ENCODE measurements around the gene CD276. TPM values are rescaled to one million over a fixed set of nuclear protein-coding genes. Genes with fewer than 3 reads are reported as not detected.
"Not testable (repeated sequence)": the region's sequence is repeated elsewhere in the genome, so short reads cannot be mapped to it uniquely, and the experiment has no call there.

Gene CD276
- total RNA-seq, 5 donors from 2014 or later (not counting 1 experiment from before 2014, with no cell fraction given), result 0.66 to 0.76 (median 0.76) TPM; not detected in 2

- H3K36me3 Mint-ChIP-seq; CTCF ChIA-PET; H3K9me3 ChIP-seq; H3K27ac Mint-ChIP-seq; H3K36me3 ChIP-seq (ENCODE audit: control insufficient read depth in 2 of 2, extremely low read depth in 1 of 2, insufficient read depth in 1 of 2, low read length in 1 of 2); H3K4me1 ChIP-seq (ENCODE audit: control insufficient read depth in 1 of 2, extremely low read depth in 1 of 2, insufficient read depth in 2 of 2, low read length in 2 of 2); POLR2A ChIA-PET; H3K4me3 ChIP-seq (ENCODE audit: control insufficient read depth in 1 of 2, extremely low read depth in 1 of 2, low read length in 1 of 2); H3K4me1 Mint-ChIP-seq; DNase-seq; H3K4me3 Mint-ChIP-seq; ATAC-seq (replicated peaks in 1 of 4); H3K27ac ChIP-seq (ENCODE audit: low read length); H3K9me3 Mint-ChIP-seq: not testable (repeated sequence)
- WGBS (ENCODE audit: insufficient coverage), result 87% methylated on average over 23 of the region's 23 CpGs
- H3K27me3 Mint-ChIP-seq, result peaks cover 24 to 37% of the 10 kb centered on the region in 2 donors
- H3K27me3 ChIP-seq (replicated peaks in 1 of 2; ENCODE audit: control insufficient read depth in 2 of 2, extremely low read depth in 1 of 2, insufficient read depth in 2 of 2, low read length in 1 of 2), result peaks cover 0 to 49% of the 10 kb centered on the region in 2 experiments
These were observed 19.4 kb downstream of the CD276 start for GRCh38 chr15:73703601-73704000.

- H3K9me3 Mint-ChIP-seq; POLR2A ChIA-PET; DNase-seq; ATAC-seq (replicated peaks in 1 of 4); H3K27ac Mint-ChIP-seq; H3K4me3 ChIP-seq (ENCODE audit: control insufficient read depth in 1 of 2, extremely low read depth in 1 of 2, low read length in 1 of 2); H3K36me3 ChIP-seq (ENCODE audit: control insufficient read depth in 2 of 2, extremely low read depth in 1 of 2, insufficient read depth in 1 of 2, low read length in 1 of 2); H3K4me1 ChIP-seq (ENCODE audit: control insufficient read depth in 1 of 2, extremely low read depth in 1 of 2, insufficient read depth in 2 of 2, low read length in 2 of 2); H3K27ac ChIP-seq (ENCODE audit: low read length); H3K9me3 ChIP-seq; H3K4me3 Mint-ChIP-seq; H3K4me1 Mint-ChIP-seq; H3K36me3 Mint-ChIP-seq: not testable (repeated sequence)
- H3K27me3 Mint-ChIP-seq, result peaks cover 18 to 35% of the 10 kb centered on the region in 2 donors
- 82% methylated on average over 18 of the region's 23 CpGs for WGBS (ENCODE audit: insufficient coverage)
- H3K27me3 ChIP-seq (replicated peaks in 1 of 2; ENCODE audit: control insufficient read depth in 2 of 2, extremely low read depth in 1 of 2, insufficient read depth in 2 of 2, low read length in 1 of 2), result peaks cover 0 to 51% of the 10 kb centered on the region in 2 experiments
- CTCF ChIA-PET, result interaction anchor here (0.5 to 1.8 kb wide), 10 partner anchors 21 to 1282 kb away, joined by 3 to 7 read pairs (median 4); no protein-coding TSS in a partner anchor
These were observed 20.1 kb downstream of the CD276 start for GRCh38 chr15:73704142-73704868.

GRCh38 chr15:73704869-73705645 is 20.9 kb downstream of the CD276 start:
- Mint-ChIP-seq H3K27ac (no peak overlapping the region), H3K4me1 (peaks cover 2 to 5% (median 4%) of the 10 kb centered on the region in 3 donors), H3K27me3 (peaks cover 11 to 30% of the 10 kb centered on the region in 2 donors), H3K4me3 (no peak overlapping the region), H3K9me3 (no peaks in the 10 kb centered on the region), H3K36me3 (no peaks in the 10 kb centered on the region)
- POLR2A ChIA-PET, result no interaction called here
- Histone ChIP-seq H3K9me3 (no peaks in the 10 kb centered on the region), H3K27me3 (replicated peaks in 1 of 2; ENCODE audit: control insufficient read depth in 2 of 2, extremely low read depth in 1 of 2, insufficient read depth in 2 of 2, low read length in 1 of 2) (peaks cover 0 to 47% of the 10 kb centered on the region in 2 experiments), H3K4me3 (ENCODE audit: control insufficient read depth in 1 of 2, extremely low read depth in 1 of 2, low read length in 1 of 2) (no peak overlapping the region), H3K36me3 (ENCODE audit: control insufficient read depth in 2 of 2, extremely low read depth in 1 of 2, insufficient read depth in 1 of 2, low read length in 1 of 2) (no peaks in the 10 kb centered on the region), H3K4me1 (ENCODE audit: control insufficient read depth in 1 of 2, extremely low read depth in 1 of 2, insufficient read depth in 2 of 2, low read length in 2 of 2) (peaks cover 0 to 2% of the 10 kb centered on the region in 2 experiments), H3K27ac (ENCODE audit: low read length) (no peak overlapping the region)
- ATAC-seq (replicated peaks in 1 of 4), result peak; percentile 63 to 77 (median 73)
- WGBS (ENCODE audit: insufficient coverage), result 54% methylated on average over 8 of the region's 13 CpGs
- peak; percentile 19 to 75 (median 49) for DNase-seq
- CTCF ChIA-PET, result interaction anchor here (0.5 to 1.8 kb wide), 11 partner anchors 21 to 1283 kb away, joined by 3 to 7 read pairs (median 3); no protein-coding TSS in a partner anchor

- no peak overlapping the region for H3K4me3 ChIP-seq (ENCODE audit: control insufficient read depth in 1 of 2, extremely low read depth in 1 of 2, low read length in 1 of 2)
- Mint-ChIP-seq H3K27ac (no peak overlapping the region), H3K27me3 (peaks cover 13 to 25% of the 10 kb centered on the region in 2 donors), H3K4me3 (no peak overlapping the region), H3K4me1 (peaks cover 0 to 2% (median 0%) of the 10 kb centered on the region in 3 donors), H3K9me3 (no peaks in the 10 kb centered on the region), H3K36me3 (no peaks in the 10 kb centered on the region)
- DNase-seq, result no peak
- no peaks in the 10 kb centered on the region for H3K4me1 ChIP-seq (ENCODE audit: control insufficient read depth in 1 of 2, extremely low read depth in 1 of 2, insufficient read depth in 2 of 2, low read length in 2 of 2)
- no peaks in the 10 kb centered on the region for H3K36me3 ChIP-seq (ENCODE audit: control insufficient read depth in 2 of 2, extremely low read depth in 1 of 2, insufficient read depth in 1 of 2, low read length in 1 of 2)
- H3K27ac ChIP-seq (ENCODE audit: low read length), result no peak overlapping the region
- POLR2A ChIA-PET, result no interaction called here
- no peaks in the 10 kb centered on the region for H3K9me3 ChIP-seq
- H3K27me3 ChIP-seq (replicated peaks in 1 of 2; ENCODE audit: control insufficient read depth in 2 of 2, extremely low read depth in 1 of 2, insufficient read depth in 2 of 2, low read length in 1 of 2), result peaks cover 0 to 43% of the 10 kb centered on the region in 2 experiments
- no peak for ATAC-seq (replicated peaks in 1 of 4)
- CTCF ChIA-PET, result no interaction called here
- WGBS (ENCODE audit: insufficient coverage), result 84% methylated on average over 6 of the region's 6 CpGs
These were observed 24.5 kb downstream of the CD276 start for GRCh38 chr15:73708691-73709090.

GRCh38 chr15:73709241-73709640 is 25.1 kb downstream of the CD276 start:
- CTCF ChIA-PET, result no interaction called here
- no peaks in the 10 kb centered on the region for H3K9me3 Mint-ChIP-seq

GRCh38 chr15:73709686-73710085 is 25.5 kb downstream of the CD276 start:
- H3K9me3 ChIP-seq, result no peaks in the 10 kb centered on the region
- H3K27ac ChIP-seq (ENCODE audit: low read length), result no peak overlapping the region
- ATAC-seq (replicated peaks in 1 of 4) (no peak), DNase-seq (no peak)
- CTCF ChIA-PET, result no interaction called here
- Mint-ChIP-seq H3K27me3 (peaks cover 14 to 25% of the 10 kb centered on the region in 2 donors), H3K27ac (no peak overlapping the region), H3K36me3 (no peaks in the 10 kb centered on the region), H3K9me3 (no peaks in the 10 kb centered on the region), H3K4me3 (no peak overlapping the region), H3K4me1 (peaks cover 0 to under 1% (median 0%) of the 10 kb centered on the region in 3 donors)
- no peaks in the 10 kb centered on the region for H3K4me1 ChIP-seq (ENCODE audit: control insufficient read depth in 1 of 2, extremely low read depth in 1 of 2, insufficient read depth in 2 of 2, low read length in 2 of 2)
- peaks cover 0 to 36% of the 10 kb centered on the region in 2 experiments for H3K27me3 ChIP-seq (replicated peaks in 1 of 2; ENCODE audit: control insufficient read depth in 2 of 2, extremely low read depth in 1 of 2, insufficient read depth in 2 of 2, low read length in 1 of 2)
- H3K4me3 ChIP-seq (ENCODE audit: control insufficient read depth in 1 of 2, extremely low read depth in 1 of 2, low read length in 1 of 2), result no peak overlapping the region
- H3K36me3 ChIP-seq (ENCODE audit: control insufficient read depth in 2 of 2, extremely low read depth in 1 of 2, insufficient read depth in 1 of 2, low read length in 1 of 2), result no peaks in the 10 kb centered on the region
- POLR2A ChIA-PET, result no interaction called here
- 40% methylated on average over 1 of the region's 4 CpGs for WGBS (ENCODE audit: insufficient coverage)

More at GRCh38 chr15:73709241-73709640, 25.1 kb downstream of the CD276 start:
- ATAC-seq (replicated peaks in 1 of 4) (no peak), DNase-seq (no peak)
- Histone ChIP-seq H3K27me3 (replicated peaks in 1 of 2; ENCODE audit: control insufficient read depth in 2 of 2, extremely low read depth in 1 of 2, insufficient read depth in 2 of 2, low read length in 1 of 2) (peaks cover 0 to 41% of the 10 kb centered on the region in 2 experiments), H3K36me3 (ENCODE audit: control insufficient read depth in 2 of 2, extremely low read depth in 1 of 2, insufficient read depth in 1 of 2, low read length in 1 of 2) (no peaks in the 10 kb centered on the region), H3K4me1 (ENCODE audit: control insufficient read depth in 1 of 2, extremely low read depth in 1 of 2, insufficient read depth in 2 of 2, low read length in 2 of 2) (no peaks in the 10 kb centered on the region), H3K4me3 (ENCODE audit: control insufficient read depth in 1 of 2, extremely low read depth in 1 of 2, low read length in 1 of 2) (no peak overlapping the region), H3K9me3 (no peaks in the 10 kb centered on the region), H3K27ac (ENCODE audit: low read length) (no peak overlapping the region)
- H3K4me1 Mint-ChIP-seq, result peaks cover 0 to 2% (median 0%) of the 10 kb centered on the region in 3 donors
- no peak overlapping the region for H3K27ac Mint-ChIP-seq
- H3K36me3 Mint-ChIP-seq, result no peaks in the 10 kb centered on the region
- POLR2A ChIA-PET, result no interaction called here
- H3K4me3 Mint-ChIP-seq, result no peak overlapping the region
- peaks cover 16 to 27% of the 10 kb centered on the region in 2 donors for H3K27me3 Mint-ChIP-seq
- 84% methylated on average over 5 of the region's 6 CpGs for WGBS (ENCODE audit: insufficient coverage)

Data from T-cell (primary cell).